ENCODE results near the gene NPIPB8.
"Not testable (repeated sequence)": the region's sequence is repeated elsewhere in the genome, so short reads cannot be mapped to it uniquely, and the experiment has no call there.

DNA sequence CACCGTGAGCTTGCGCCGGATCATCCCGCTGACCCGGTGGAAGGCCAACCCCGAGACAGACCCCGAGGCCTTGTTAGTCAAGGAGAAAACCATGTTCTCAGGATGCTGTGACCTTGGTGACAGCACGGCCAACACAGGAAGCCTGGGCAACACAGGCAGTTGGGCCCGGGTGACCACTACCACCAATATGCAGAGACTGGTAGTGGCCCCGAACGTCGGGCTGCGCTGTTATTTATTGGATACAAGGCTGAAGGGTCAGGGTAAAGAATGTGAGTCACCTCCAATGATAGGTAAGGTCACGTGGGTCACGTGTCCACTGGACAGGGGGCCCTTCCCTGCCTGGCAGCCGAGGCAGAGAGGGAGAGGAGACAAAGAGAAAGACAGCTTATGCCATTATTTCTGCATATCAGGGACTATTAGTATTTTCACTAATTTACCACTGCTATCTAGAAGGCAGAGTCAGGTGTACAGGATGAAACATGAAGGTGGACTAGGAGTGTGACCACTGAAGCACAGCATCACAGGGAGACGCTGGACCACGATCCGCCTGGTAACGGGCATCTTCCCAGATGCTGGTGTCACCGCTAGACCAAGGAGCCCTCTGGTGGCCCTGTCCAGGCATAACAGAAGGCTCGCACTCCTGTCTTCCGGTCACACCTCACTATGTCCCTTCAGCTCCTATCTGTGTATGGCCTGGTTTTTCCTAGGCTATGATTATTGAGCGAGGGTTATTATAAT is 22.2 kb upstream of the NPIPB8 start:
- TF ChIP-seq, protein P1, sequence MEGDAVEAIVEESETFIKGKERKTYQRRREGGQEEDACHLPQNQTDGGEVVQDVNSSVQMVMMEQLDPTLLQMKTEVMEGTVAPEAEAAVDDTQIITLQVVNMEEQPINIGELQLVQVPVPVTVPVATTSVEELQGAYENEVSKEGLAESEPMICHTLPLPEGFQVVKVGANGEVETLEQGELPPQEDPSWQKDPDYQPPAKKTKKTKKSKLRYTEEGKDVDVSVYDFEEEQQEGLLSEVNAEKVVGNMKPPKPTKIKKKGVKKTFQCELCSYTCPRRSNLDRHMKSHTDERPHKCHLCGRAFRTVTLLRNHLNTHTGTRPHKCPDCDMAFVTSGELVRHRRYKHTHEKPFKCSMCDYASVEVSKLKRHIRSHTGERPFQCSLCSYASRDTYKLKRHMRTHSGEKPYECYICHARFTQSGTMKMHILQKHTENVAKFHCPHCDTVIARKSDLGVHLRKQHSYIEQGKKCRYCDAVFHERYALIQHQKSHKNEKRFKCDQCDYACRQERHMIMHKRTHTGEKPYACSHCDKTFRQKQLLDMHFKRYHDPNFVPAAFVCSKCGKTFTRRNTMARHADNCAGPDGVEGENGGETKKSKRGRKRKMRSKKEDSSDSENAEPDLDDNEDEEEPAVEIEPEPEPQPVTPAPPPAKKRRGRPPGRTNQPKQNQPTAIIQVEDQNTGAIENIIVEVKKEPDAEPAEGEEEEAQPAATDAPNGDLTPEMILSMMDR (IDR thresholded peaks at IDR 0.05): peak; percentile 58 to 79 (median 66)
- not testable (repeated sequence) for TF ChIP-seq POLR2A (IDR thresholded peaks at IDR 0.05)

Data from heart left ventricle (tissue), 13 donors.